GM19397 (cell line): ENCODE data around the gene LCE5A.
"Not testable (repeated sequence)": the region's sequence is repeated elsewhere in the genome, so short reads cannot be mapped to it uniquely, and the experiment has no call there.

ENCODE experiments used
- ATAC-seq: cut with Tn5 transposase; IDR thresholded peaks from one replicate; pipeline ENCODE4 v1.9.1; 2021; ENCODE audit warnings: mild to moderate bottlenecking, moderate library complexity; ENCODE audit not compliant: unreplicated experiment

LCE5A gene

GRCh38 chr1:152510503-152510902, at the start of gene LCE5A:
LCE5A (plus strand) TSS chr1:152510803; CDS start chr1:152511535, 732 bp downstream.
- ATAC-seq = no peak

GRCh38 chr1:152461544-152461943, 49.1 kb upstream of the LCE5A start:
- no peak for ATAC-seq

GRCh38 chr1:152462636-152463035, 48.0 kb upstream of the LCE5A start:
- ATAC-seq = no peak

- no peak for ATAC-seq
Observed at GRCh38 chr1:152466217-152466616, 44.4 kb upstream of the LCE5A start.

DNA sequence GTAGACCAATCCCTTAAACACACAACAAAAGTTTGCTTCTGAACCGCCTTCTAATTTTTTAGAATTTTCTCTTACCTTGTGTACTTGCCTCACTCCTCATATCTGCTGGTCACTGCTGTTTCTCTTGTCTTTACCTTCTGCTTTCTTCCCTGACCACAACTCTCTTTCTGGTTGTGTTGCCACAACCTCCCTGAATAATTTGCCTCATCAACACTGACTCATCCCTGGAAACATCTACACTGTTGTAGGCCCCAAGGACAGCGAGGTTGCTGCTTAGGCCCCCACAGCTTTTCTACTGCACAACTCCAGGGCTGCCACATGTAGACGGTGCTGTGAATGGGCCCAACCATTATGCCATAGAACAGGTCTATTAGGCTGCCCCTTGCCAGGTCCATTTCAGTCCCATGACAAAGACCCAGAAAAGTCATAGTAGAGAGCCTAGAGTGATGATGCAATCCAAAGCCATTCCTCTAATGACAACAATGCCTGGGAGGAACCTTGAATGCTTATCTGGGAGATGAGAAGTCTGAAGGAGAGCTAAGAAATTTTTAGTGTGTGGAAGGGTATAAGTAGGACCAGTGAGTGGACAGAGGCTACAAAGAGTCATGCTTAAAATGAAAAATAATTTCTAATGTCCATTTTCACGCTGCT, 36.6 kb upstream of the LCE5A start:
- no peak for ATAC-seq

GRCh38 chr1:152479792-152480595, 30.6 kb upstream of the LCE5A start:
- no peak for ATAC-seq

DNA sequence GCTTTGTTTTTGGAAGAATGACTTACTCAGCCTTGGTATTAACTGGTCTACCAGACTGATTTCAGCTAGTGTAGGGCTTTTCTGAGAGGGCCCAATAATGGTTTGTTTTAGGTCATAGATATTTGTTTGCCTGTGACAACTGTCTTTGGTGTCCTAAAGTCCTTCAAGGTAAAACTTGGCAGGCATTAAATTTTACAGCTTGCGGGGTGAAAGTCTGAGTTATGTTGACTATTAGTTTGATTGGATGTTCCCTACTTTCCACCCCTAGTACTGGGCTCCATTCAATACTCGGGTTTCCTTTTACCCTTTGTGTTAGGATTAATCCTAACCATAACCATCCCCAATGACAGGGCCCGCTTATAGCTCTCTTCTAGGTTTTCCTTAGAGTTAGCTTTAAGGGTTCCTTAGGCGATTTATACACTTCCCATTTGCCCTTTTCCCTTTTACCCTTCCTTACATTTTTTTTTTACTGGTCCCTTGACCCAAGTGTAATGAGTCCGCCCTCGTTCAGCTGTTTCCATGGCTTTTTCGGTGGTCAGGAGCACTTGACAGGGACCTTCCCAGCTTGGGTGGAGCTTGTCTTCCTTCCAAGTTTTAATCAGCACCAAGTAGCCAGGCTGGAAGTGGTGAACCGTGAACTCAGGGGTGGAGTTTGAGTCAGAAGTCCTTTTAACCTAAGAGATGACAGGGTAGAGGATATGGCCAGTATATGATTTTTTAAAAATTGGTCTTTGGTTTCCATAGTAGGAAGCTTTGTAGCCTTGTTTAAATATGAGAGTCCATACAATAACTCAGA, 28.5 kb upstream of the LCE5A start:
- no peak for ATAC-seq

- ATAC-seq = no peak
Observed at GRCh38 chr1:152486400-152487006, 24.1 kb upstream of the LCE5A start.

DNA sequence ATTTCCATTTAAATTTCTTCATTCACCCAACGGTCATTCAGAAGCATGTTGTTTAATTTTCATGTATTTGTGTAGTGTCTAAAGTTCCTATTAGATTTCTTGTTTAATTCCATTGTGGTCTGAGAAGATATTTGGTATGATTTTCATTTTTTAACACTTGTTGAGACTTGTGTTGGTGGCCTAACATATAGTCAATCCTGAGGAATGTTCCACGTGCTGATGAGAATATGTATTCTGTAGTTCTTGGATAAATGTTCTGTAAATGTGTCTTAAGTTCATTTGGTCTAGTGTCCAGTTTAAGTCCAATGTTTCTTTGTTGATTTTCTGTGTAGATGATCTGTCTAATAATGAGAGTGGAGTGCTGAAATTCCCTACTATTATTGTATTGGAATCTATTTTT, 22.7 kb upstream of the LCE5A start:
- ATAC-seq = no peak

- not testable (repeated sequence) for ATAC-seq
Observed at GRCh38 chr1:152491537-152491936, 19.1 kb upstream of the LCE5A start.

GRCh38 chr1:152495066-152495675, 15.4 kb upstream of the LCE5A start:
- ATAC-seq = no peak

GRCh38 chr1:152497273-152497672, 13.3 kb upstream of the LCE5A start:
- no peak for ATAC-seq

DNA sequence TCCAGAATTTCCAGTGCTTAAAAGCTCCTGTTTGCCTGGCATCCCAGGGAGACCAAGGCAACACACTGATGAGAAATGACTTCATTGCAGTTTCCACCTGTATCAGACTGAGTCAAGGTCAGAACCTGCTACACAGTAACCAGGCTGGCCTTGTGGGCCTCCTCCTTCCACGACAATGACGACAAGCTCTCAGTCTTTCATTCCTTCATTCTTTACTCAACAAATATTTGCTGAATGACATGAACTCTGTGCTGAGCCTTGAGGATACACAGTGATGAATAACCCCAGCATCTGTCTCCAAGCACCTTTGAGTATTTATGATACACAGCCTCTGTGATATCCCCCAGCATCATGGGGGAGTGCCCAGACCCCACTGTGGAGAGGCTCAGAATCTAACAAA, 8.9 kb upstream of the LCE5A start:
- no peak for ATAC-seq

GRCh38 chr1:152502496-152503180, 8.0 kb upstream of the LCE5A start:
- no peak for ATAC-seq

- no peak for ATAC-seq
Observed at GRCh38 chr1:152505083-152505482, 5.5 kb upstream of the LCE5A start.

DNA sequence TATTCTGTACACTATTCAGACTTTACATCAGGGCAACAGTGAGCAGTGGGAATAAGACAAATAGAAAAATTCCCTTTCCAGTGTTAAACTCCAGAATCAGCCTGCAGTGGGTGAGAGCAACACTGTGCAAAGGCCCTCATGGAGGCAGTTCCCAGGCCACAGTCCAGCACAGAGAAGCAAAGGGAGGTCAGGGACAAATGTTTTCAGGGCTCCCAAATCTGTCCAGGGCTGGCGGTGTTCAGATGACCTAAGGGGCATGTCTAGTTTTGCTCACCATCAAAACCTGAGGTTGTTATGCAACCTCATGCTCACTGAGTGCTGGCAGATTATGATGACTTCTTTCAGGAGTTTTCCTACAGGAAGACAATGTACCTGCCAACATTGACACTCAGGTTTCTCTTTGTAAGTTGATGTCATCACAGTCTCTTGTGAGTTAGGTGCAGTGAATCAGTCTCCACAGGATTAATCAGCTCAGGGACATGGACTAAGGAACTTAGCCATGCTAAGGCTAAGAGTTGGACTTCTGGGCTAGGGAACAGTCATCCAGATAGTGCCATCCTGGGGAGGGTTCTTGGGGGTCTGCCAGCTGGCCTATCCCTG, 3.6 kb upstream of the LCE5A start:
- no peak for ATAC-seq

GRCh38 chr1:152511596-152511995, 993 bp downstream of the LCE5A start:
- no peak for ATAC-seq

GRCh38 chr1:152513081-152513480, 2.5 kb downstream of the LCE5A start:
- no peak for ATAC-seq

GRCh38 chr1:152514715-152515433, 4.3 kb downstream of the LCE5A start:
- no peak for ATAC-seq
